GM19238 (cell line): Measurements from ENCODE around the gene CDKAL1.
"Not testable (repeated sequence)": the region's sequence is repeated elsewhere in the genome, so short reads cannot be mapped to it uniquely, and the experiment has no call there.

Source experiments
- DNase-seq: peaks from one replicate; pipeline ENCODE4 v3.0.0; 2011; ENCODE audit warnings: low spot score; ENCODE audit not compliant: insufficient read length

The CDKAL1 gene

DNA sequence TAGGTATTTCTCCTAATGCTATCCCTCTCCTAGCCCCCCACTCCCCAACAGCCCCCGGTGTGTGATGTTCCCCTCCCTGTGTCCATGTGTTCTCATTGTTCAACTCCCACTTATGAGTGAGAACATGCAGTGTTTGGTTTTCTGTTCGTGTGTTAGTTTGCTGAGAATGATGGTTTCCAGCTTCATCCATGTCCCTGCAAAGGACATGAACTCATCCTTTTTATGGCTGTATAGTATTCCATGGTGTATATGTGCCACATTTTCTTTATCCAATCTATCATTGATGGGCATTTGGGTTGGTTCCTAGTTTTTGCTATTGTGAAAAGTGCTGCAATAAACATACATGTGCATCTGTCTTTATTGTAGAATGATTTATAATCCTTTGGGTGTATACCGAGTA lies 56.2 kb downstream of the CDKAL1 start:
- DNase-seq = not testable (repeated sequence)

- DNase-seq = not testable (repeated sequence)
Measured at GRCh38 chr6:20594299-20594853, 60.1 kb downstream of the CDKAL1 start.

- DNase-seq = no peak
Measured at GRCh38 chr6:20599302-20600051, 65.2 kb downstream of the CDKAL1 start.

DNA sequence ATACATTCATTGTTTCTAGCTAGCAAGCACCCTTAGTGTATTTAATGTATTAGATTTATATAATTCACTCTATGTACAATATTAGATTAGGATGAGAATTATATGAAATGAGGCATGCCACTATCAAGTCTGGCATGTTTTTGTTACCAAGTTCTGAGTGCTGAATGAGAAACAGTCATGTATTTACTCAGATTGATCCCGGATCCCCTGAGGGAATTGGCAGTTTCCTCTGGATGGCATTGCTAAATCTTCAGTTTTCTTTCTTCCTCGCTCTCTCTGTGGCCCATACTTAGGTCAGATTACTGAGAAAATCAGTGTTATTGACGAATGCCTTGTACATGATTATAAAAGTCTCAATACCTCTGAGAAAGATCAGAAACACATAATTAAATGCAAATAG lies 66.6 kb downstream of the CDKAL1 start:
- DNase-seq = no peak

GRCh38 chr6:20604159-20604558 lies 69.9 kb downstream of the CDKAL1 start:
- no peak for DNase-seq

DNA sequence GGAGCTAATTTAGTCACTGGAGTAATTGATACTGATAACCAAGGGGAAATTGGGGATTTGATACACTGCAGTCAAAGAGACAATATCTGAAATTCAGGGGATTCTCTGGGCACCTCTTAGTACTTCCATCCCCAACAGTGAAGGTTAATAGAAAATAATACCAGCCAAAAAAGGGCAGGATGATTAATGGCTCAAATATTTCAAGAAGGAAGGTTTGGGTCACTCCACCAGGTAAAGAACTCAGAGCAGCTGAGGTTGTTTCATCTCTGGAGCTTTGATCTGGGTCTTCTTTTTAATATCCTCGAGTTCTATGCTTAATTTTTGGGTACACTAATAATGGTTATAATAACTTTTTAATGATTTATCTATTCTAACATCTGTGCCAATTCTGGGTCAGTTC lies 70.8 kb downstream of the CDKAL1 start:
- DNase-seq = no peak

GRCh38 chr6:20605581-20605980 lies 71.3 kb downstream of the CDKAL1 start:
- DNase-seq = no peak

DNA sequence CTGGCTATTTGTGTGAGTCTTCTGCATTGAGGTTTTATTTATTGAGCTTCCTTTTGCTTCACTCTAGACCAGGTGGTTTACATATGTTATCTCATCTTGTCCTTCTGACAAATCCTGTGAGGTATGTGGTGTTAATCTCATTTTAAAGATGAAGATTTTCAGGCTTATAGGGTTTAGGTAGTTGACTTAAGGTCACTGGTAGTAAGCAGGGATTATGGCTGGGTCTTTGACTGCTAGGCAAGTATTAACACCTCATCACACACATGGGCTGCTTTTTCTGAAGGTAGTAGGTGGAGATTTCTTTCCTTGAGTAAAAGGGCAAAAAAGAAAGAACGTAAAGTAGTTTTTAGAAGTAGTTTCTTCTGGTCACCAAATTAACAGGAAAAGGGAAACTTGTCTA lies 72.6 kb downstream of the CDKAL1 start:
- DNase-seq = no peak

DNA sequence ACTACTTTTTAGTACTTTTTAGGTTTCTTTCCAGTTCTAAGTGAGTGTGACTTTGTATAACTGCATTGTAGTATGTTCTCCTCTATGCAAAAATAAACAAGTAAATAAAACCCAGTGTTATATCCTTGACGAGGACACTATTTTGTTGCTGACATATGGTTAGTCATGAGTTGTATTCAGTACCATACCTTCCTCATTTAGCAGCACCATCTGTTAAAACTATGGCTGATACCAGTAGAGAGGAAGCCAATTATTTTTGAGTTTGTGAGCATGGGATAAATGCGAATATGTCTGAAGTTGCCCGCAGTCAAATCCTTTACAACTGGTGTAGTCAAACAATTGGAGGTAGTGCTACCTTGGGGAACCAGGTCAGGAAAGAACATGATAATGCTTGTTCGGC lies 74.1 kb downstream of the CDKAL1 start:
- no peak for DNase-seq

- DNase-seq = no peak
Measured at GRCh38 chr6:20608905-20609304, 74.6 kb downstream of the CDKAL1 start.

GRCh38 chr6:20609924-20610323 lies 75.7 kb downstream of the CDKAL1 start:
- not testable (repeated sequence) for DNase-seq

GRCh38 chr6:20610636-20611370 lies 76.5 kb downstream of the CDKAL1 start:
- no peak for DNase-seq

DNA sequence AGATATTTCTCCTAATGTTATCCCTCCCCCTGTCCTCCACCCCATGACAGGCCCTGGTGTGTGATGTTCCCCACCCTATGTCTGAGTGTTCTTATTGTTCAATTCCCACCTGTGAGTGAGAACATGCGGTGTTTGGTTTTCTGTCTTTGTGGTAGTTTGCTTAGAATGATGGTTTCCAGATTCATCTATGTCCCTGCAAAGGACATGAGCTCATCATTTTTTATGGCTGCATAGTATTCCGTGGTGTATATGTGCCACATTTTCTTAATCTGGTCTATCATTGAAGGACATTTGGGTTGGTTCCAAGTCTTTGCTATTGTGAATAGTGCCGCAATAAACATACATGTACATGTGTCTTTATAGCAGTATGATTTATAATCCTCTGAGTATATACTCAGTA lies 83.3 kb downstream of the CDKAL1 start:
- DNase-seq = not testable (repeated sequence)

DNA sequence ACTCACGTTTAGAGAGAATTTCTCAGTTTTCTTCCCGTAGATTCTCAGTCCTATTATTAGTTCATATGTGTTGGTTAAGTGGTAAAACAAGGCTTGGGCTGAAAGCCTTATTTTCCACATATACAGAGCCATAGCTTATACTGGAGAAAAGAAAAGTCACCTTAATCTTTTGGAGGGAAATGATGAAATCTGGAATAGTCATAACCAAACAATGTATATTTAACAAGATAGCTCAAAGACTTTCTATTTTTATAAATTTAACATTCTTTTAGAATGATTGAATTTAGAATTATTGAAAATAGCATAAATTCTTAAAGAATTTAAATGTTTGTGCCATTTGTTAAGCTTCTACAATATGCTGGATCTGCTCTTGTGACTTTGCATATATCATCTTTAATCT lies 85.8 kb downstream of the CDKAL1 start:
- DNase-seq = no peak

DNA sequence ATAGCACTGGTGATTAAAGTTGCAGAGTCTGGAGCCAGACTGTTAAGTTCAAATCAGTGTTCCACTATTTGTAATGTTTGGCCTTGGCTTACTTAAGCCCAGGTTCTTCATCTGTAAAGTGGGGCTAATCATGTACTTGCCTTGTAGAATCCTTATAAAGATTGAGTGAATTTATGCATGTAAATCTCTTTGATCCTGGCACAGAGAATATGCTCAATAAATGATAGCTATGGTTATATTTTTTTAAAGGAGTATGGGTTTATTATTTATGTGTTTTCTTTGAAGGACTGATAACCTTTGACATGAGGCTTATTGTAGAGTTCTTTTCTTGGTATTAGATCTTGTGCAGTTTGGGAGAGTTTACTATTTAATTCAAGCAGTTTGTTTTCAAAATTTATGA lies 89.5 kb downstream of the CDKAL1 start:
- DNase-seq = no peak

DNA sequence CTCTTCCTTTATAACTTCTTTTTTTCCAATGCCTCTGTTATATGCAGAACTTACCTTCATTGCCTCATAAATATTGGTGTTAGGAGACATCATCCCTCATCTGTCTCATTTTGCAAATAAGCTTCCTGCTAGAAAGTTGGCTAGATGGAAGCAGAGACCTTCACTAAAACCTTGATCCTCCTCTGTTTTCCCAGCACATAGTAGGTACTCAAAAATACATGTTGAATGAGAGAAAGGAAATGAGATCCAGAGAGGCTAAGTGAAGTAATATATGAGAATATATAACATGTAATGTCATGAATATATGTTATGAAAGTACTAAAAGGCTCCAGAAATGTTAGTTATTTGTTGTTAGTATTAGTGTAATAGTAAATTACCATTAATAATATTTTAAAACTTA lies 91.9 kb downstream of the CDKAL1 start:
- DNase-seq = no peak

DNA sequence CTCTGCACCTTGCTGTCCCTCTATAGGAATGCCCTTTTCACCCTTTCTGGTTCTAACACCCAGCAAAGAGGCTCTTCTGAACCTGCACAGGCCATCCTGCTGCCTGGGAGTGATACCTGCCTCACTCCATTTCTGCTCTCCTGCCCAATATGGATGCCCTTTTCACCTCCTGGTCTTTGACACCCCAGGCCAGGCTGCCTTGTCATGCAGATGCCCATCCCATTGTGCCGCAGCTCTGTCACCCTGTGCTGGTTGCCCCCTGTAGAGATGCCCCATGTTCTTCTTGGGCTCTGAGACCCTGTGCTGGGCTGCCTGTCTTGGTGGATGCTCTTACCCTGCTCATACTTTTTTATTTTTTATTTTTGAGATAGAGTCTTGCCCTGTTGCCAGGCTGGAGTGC lies 95.3 kb downstream of the CDKAL1 start:
- DNase-seq = no peak

- DNase-seq = no peak
Measured at GRCh38 chr6:20630136-20630535, 95.9 kb downstream of the CDKAL1 start.

DNA sequence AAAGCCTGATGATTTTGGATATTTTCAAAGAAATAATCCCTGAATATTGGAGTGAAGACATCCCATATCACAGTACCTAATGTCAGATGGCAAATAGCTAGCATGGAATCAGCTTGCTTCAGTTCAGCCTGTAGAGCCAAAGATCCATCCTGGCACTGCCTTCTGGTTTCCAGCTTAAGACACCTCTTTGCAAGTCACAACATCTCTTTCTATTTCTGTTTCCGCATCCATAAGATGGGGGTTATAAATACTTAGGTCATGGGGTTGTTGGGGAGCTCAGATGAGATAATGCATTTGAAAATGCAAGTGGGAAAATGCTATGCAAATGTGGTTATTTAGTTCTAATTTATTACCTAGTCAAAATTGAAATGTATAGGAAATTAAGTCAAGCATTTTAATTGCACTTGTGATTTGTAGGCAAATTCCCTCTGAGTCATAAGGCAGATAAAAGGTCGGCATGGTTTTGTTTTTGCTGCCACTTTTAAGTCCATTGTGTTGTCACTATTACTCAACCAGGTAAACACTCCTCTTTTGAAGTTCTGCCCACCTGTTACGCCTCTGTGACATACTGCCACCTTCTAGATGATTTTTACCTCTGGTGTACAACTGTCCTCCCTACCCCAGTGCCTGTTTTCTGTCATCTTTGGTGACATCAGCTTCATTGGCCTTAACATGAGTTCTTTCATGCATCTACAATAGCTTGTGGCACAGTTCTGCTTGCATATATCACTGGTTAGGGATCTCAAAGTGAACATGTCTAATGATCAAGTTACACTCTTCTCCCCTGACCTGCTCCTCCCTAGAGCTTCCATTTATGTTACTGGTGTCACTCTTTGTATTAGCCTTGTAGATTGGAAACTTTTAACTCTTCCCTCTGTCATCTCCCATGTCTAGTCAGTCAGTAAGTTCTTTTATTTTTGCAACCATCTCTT lies 96.6 kb downstream of the CDKAL1 start:
- no peak for DNase-seq

GRCh38 chr6:20631549-20631924 lies 97.3 kb downstream of the CDKAL1 start:
- DNase-seq = no peak

GRCh38 chr6:20632696-20633095 lies 98.4 kb downstream of the CDKAL1 start:
- no peak for DNase-seq
